Glutamatergic neuron (in vitro differentiated cells): ENCODE results near the gene SLC16A9. TPM values are rescaled to one million over a fixed set of nuclear protein-coding genes. Genes with fewer than 3 reads are reported as not detected.

Experiments used
- DNase-seq: peaks from one replicate; pipeline ENCODE4 v3.0.0; 2022
- H3K27ac Mint-ChIP-seq: one replicate; pipeline ENCODE4 v1.8.0; 2020; ENCODE audit warnings: mild to moderate bottlenecking, mixed read lengths, inconsistent platforms; ENCODE audit not compliant: unreplicated experiment
- H3K27me3 Mint-ChIP-seq: one replicate; pipeline ENCODE4 v1.8.0; 2020; ENCODE audit warnings: mild to moderate bottlenecking, moderate library complexity, mixed read lengths, inconsistent platforms; ENCODE audit not compliant: unreplicated experiment
- H3K36me3 Mint-ChIP-seq: one replicate; pipeline ENCODE4 v1.8.0; 2020; ENCODE audit warnings: mild to moderate bottlenecking, mixed read lengths, inconsistent platforms; ENCODE audit not compliant: unreplicated experiment
- H3K4me1 Mint-ChIP-seq: one replicate; pipeline ENCODE4 v1.8.0; 2020; ENCODE audit warnings: mild to moderate bottlenecking, low read depth, mixed read lengths, inconsistent platforms; ENCODE audit not compliant: unreplicated experiment
- H3K4me3 Mint-ChIP-seq: one replicate; pipeline ENCODE4 v1.8.0; 2020; ENCODE audit warnings: mild to moderate bottlenecking, mixed read lengths, inconsistent platforms; ENCODE audit not compliant: unreplicated experiment
- H3K9me3 Mint-ChIP-seq: one replicate; pipeline ENCODE4 v1.8.0; 2020; ENCODE audit warnings: mild to moderate bottlenecking, moderate library complexity, mixed read lengths, inconsistent platforms; ENCODE audit not compliant: unreplicated experiment
- total RNA-seq: library from RNA; stranded (reverse); fragmentation: NEBNext Ultra II Directional; extraction: Animal tissue kit (Norgen Biotek cat#: 25700); gene quantifications from one replicate; pipeline ENCODE4 v1.2.1, GENCODE V29; 2021; ENCODE audit not compliant: unreplicated experiment
- TF ChIP-seq, protein P1 (sequence below): fragments of 200-600 bp; sonication (generic); IDR thresholded peaks from one replicate; pipeline ENCODE4 v1.5.0; 2021; ENCODE audit not compliant: partially characterized antibody, unreplicated experiment

Gene SLC16A9
- total RNA-seq, 1 donor from 2014 or later: 1.2 TPM

DNA sequence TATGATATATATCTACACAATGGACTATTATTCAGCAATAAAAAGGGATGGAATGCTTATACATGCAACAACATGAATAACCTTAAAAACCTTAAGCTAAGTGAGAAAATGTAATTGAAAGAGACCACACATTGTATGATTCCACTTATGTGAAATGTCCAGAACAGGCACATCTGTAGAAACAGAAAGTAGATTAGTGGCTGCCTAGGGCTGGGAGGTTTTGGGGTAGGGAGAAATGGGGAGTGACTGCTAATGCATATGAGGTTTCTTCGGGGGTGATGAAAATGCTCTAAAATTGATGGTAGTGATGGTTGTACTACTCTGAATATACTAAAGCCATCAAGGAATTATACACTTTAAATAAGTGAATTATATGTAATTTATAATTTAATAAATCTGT is 14.7 kb downstream of the SLC16A9 start:
- TF ChIP-seq, protein P1, sequence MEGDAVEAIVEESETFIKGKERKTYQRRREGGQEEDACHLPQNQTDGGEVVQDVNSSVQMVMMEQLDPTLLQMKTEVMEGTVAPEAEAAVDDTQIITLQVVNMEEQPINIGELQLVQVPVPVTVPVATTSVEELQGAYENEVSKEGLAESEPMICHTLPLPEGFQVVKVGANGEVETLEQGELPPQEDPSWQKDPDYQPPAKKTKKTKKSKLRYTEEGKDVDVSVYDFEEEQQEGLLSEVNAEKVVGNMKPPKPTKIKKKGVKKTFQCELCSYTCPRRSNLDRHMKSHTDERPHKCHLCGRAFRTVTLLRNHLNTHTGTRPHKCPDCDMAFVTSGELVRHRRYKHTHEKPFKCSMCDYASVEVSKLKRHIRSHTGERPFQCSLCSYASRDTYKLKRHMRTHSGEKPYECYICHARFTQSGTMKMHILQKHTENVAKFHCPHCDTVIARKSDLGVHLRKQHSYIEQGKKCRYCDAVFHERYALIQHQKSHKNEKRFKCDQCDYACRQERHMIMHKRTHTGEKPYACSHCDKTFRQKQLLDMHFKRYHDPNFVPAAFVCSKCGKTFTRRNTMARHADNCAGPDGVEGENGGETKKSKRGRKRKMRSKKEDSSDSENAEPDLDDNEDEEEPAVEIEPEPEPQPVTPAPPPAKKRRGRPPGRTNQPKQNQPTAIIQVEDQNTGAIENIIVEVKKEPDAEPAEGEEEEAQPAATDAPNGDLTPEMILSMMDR: no peak
- Mint-ChIP-seq H3K27me3 (no peaks in the 10 kb centered on the region), H3K4me1 (no peaks in the 10 kb centered on the region), H3K4me3 (no peak overlapping the region), H3K36me3 (no peaks in the 10 kb centered on the region), H3K9me3 (no peaks in the 10 kb centered on the region), H3K27ac (no peak overlapping the region)
- DNase-seq: no peak

DNA sequence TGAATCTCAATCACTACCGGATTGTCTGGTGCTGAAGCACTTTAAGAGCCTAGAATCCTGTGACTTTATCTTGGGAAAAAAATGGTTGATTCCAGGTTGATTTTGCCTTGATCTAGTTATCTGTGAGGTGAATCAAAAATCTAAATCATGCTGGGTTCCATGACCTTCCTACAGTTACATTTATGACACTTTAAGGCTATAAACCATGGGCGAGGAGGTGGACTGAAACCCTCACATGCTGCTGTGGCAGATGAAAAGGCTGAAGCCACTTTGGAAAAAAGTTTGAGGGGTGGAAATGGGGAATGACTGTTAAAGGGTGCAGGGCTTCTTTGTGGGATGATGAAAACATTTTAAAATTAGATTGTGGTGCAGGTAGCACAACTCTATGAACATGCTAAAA is 17.5 kb downstream of the SLC16A9 start:
- Mint-ChIP-seq H3K4me3 (no peak overlapping the region), H3K9me3 (no peaks in the 10 kb centered on the region), H3K27me3 (no peaks in the 10 kb centered on the region), H3K4me1 (no peaks in the 10 kb centered on the region), H3K27ac (no peak overlapping the region), H3K36me3 (no peaks in the 10 kb centered on the region)
- DNase-seq: no peak
- TF ChIP-seq, protein P1: no peak

DNA sequence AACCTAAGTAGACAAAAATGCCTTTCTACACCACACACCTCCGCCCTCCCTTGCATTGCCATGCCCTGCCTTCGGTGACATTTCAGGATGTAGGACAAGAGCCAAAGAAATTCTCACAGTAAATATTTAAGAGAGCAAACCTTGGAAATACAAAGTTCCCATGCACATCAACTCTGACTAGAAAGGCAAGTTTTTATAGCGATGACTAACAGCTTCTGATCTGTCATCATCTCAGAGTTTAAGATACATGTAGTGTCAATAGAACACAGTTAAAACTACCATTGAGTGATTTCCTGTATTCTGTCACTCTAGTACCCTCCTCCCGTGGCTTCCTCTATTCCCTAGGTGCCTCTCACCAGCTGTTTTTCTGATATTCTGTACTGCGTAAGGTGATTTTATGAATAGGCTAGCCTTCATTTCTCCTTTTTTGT is 20.7 kb downstream of the SLC16A9 start:
- Mint-ChIP-seq H3K9me3 (no peaks in the 10 kb centered on the region), H3K4me3 (no peak overlapping the region), H3K27ac (no peak overlapping the region), H3K27me3 (no peaks in the 10 kb centered on the region), H3K36me3 (no peaks in the 10 kb centered on the region), H3K4me1 (no peaks in the 10 kb centered on the region)
- TF ChIP-seq, protein P1: no peak
- no peak for DNase-seq

DNA sequence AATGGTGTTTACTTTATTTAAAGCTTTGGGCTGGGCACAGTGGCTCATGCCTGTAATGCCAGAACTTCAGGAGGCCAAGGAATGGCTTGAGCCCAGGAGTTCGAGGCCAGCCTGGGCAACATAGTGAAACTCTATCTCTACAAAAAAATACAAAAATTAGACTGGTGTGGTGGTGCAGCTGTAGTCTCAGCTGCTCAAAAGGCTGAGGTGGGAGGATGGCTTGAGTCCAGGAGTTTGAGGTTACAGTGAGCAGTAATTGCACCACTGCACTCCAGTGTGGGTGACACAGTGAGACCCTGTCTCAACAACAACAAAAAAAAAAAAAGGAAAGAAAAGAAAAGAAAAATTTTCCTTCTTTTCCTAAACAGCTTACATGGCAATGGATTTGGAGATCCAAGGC is 22.0 kb downstream of the SLC16A9 start:
- no peaks in the 10 kb centered on the region for H3K9me3 Mint-ChIP-seq
- H3K27me3 Mint-ChIP-seq: no peaks in the 10 kb centered on the region
- TF ChIP-seq, protein P1: no peak
- no peaks in the 10 kb centered on the region for H3K36me3 Mint-ChIP-seq
- H3K4me1 Mint-ChIP-seq: no peaks in the 10 kb centered on the region
- no peak overlapping the region for H3K4me3 Mint-ChIP-seq
- no peak overlapping the region for H3K27ac Mint-ChIP-seq
- no peak for DNase-seq

DNA sequence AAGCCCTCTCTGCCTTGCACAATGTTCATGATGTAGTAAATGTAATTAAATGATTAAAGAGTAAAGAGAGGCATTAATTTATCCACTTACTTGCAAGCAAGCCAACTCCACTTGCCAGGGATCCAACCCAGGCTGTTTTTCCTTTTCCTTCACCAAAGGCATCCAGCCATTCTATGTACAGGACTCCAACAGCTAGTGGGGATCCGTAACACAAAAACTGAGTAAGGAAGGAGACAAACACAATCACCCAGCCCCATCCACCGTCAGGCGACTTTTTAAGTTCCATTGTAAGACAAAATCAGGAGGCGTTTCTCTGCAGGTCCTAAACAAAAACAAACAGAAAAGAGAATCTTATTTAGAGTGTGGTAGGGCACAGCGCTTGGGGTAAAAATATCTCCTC is 25.6 kb downstream of the SLC16A9 start:
- Mint-ChIP-seq H3K4me1 (no peaks in the 10 kb centered on the region), H3K27ac (no peak overlapping the region)

More for the DNA sequence above, 25.6 kb downstream of the SLC16A9 start:
- TF ChIP-seq, protein P1: no peak
- no peaks in the 10 kb centered on the region for H3K36me3 Mint-ChIP-seq
- no peak for DNase-seq
- peaks cover 2% of the 10 kb centered on the region for H3K9me3 Mint-ChIP-seq
- H3K4me3 Mint-ChIP-seq: no peak overlapping the region
- H3K27me3 Mint-ChIP-seq: no peaks in the 10 kb centered on the region
